ENCODE measurements around the gene MYT1.

Gene MYT1

GRCh38 chr20:64168381-64169090, 4.3 kb downstream of the MYT1 start:
- H3K27ac ChIP-seq: no peak overlapping the region

GRCh38 chr20:64169091-64169560, 4.9 kb downstream of the MYT1 start:
- TF ChIP-seq CTCF (conservative IDR thresholded peaks at IDR 0.05): no peak
- TF ChIP-seq ZFX (IDR thresholded peaks at IDR 0.05): no peak
- H3K27ac ChIP-seq: no peak overlapping the region

More at GRCh38 chr20:64168381-64169090, 4.3 kb downstream of the MYT1 start:
- TF ChIP-seq CTCF (conservative IDR thresholded peaks at IDR 0.05) (no peak), ZFX (IDR thresholded peaks at IDR 0.05) (no peak)

- no peak overlapping the region for H3K27ac ChIP-seq
- TF ChIP-seq CTCF (conservative IDR thresholded peaks at IDR 0.05): no peak
Observed at GRCh38 chr20:64171211-64171610, 7.0 kb downstream of the MYT1 start.

DNA sequence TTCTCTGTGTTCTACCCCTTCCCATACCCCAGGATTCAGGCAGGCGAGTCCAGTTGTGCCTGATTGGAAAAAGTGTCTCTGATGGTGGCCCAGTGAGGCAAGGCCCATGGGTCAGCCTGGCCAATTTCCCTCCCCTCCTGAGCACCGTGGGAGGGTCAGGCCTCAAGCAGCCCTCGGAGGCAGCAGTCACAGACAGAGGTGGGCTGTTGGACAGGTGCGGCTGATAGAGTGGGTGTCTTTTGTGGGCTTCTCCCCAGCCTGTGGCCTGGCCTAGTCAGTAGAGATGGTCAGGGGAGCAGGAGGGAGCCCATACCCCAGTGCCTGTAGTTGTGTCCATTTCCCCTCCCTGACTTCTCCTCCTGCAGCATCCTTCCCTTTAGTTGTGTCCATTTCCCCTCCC, 8.9 kb downstream of the MYT1 start:
- TF ChIP-seq CTCF (conservative IDR thresholded peaks at IDR 0.05) (no peak), ZFX (IDR thresholded peaks at IDR 0.05) (no peak)
- no peak overlapping the region for H3K27ac ChIP-seq

DNA sequence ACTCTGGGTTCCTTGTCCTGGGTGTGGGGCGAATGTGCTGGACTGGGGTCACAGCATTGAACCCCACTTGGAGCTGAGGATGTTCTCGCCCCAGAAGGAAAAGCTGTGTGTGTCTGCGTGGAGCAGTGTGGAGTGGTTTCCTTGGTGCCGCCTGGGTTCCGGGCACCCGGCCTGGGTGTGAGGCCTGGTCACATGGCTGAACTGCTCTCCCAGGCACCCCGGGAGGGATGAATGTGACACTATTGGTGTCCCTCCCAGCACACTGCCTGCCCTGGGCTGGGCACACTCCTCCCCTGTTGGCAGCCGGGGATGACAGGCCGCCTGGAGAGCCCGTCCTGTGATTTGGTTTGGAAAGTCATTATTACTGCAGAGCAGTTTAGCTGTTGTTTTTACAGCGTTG, 12.3 kb downstream of the MYT1 start:
- no peak overlapping the region for H3K27ac ChIP-seq
- TF ChIP-seq ZFX (IDR thresholded peaks at IDR 0.05) (no peak), CTCF (conservative IDR thresholded peaks at IDR 0.05) (no peak)

GRCh38 chr20:64176971-64177370, 12.7 kb downstream of the MYT1 start:
- TF ChIP-seq CTCF (conservative IDR thresholded peaks at IDR 0.05) (no peak), ZFX (IDR thresholded peaks at IDR 0.05) (no peak)
- H3K27ac ChIP-seq: no peak overlapping the region

DNA sequence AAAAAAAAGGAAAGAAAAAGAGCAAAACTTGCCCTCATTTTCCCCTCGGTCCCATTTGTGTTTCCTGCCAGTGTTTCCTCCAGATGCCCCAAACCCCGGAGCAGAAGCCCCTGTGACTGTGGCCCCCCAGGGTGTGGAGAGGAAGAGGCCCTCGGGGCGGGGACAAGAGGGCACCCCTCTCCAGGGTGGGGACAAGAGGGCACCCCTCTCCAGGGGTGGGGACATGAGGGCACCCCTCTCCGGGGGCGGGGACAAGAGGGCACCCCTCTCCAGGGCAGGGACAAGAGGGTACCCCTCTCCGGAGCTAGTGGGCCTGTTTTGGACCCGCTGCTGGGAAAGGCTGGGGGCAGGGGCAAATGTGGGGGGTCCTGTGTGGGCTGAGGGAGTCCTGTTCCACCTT, 13.1 kb downstream of the MYT1 start:
- TF ChIP-seq CTCF (conservative IDR thresholded peaks at IDR 0.05) (no peak), ZFX (IDR thresholded peaks at IDR 0.05) (no peak)
- no peak overlapping the region for H3K27ac ChIP-seq
